GM12865 (cell line): ENCODE data around the gene GRIN2D.
A peak's percentile ranks its signal among the peaks of the same experiment; 100 is the strongest.

Source experiments
- DNase-seq: peaks from one replicate; pipeline ENCODE4 v3.0.0; 2010; ENCODE audit warnings: low read depth
- H3K4me3 ChIP-seq: 2 replicates; pipeline ENCODE4 v1.5.1; 2011; ENCODE audit warnings: mild to moderate bottlenecking, low read depth, low read length, control low read depth
- TF ChIP-seq, protein P1 (sequence below): IDR thresholded peaks from 2 replicates; pipeline ENCODE4 v1.5.1; 2011; ENCODE audit warnings: low read length, control low read depth, low read depth, inconsistent platforms; ENCODE audit not compliant: insufficient read depth; ENCODE audit errors: missing control alignments

GRIN2D gene

DNA sequence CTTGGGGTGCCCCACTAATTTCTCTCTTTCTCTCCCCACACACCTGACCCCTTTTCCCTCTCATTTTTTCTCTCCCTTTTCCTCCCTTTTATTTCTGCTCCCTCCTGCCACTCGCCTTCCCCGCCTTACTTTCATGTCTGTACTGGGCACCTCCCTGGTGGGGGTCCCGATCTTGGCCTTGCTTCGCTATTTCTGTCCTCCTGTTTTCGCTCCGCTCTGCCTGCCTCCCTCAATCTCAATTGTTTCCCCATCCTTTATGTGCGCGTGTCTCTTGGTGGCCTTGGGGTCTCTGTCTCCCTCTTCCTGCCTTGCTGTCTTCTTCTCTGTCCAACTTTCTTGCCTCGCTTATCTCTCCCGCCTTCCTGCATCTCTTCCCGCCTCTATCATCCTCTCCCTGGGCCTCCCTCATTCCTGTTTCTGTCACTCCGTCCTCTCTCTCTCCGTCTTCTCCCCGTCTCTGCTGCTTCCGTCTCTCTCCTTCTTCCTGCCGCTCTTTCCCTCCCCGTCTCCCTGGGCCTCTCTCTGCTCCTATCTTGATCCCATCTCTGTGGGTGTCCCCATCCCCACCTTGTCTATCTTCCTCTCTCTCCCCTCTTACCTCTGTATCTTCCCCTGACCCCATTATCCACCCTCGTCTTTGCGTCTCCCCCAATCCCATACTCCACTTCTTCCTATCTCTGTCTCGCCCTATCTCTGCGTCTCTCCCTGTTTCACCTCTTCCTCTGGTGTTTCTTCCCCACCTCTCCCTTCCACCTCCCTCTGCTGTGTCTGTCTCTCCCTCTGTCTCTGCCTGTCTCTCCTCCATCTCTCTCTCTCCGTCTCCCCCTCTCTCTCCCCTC, 4.0 kb downstream of the GRIN2D start:
- no peak for DNase-seq
- TF ChIP-seq, protein P1, sequence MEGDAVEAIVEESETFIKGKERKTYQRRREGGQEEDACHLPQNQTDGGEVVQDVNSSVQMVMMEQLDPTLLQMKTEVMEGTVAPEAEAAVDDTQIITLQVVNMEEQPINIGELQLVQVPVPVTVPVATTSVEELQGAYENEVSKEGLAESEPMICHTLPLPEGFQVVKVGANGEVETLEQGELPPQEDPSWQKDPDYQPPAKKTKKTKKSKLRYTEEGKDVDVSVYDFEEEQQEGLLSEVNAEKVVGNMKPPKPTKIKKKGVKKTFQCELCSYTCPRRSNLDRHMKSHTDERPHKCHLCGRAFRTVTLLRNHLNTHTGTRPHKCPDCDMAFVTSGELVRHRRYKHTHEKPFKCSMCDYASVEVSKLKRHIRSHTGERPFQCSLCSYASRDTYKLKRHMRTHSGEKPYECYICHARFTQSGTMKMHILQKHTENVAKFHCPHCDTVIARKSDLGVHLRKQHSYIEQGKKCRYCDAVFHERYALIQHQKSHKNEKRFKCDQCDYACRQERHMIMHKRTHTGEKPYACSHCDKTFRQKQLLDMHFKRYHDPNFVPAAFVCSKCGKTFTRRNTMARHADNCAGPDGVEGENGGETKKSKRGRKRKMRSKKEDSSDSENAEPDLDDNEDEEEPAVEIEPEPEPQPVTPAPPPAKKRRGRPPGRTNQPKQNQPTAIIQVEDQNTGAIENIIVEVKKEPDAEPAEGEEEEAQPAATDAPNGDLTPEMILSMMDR = no peak
- H3K4me3 ChIP-seq = peak overlapping the region; percentile 63

DNA sequence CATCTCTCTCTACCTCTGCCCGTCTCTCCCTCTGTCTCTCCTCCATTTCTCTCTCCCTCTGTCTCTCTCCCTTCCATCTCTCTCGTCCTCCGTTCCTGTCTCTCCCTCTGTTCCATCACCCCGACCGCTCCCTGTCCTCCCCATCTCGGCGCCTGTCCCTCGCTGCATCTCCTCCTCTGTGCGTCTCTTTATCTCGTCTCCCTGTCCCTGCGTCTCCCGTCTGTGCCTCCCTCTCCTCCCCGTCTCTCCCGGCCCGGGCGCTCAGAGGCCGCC, 4.6 kb downstream of the GRIN2D start:
- peak overlapping the region; percentile 63 for H3K4me3 ChIP-seq
- DNase-seq = no peak
- TF ChIP-seq, protein P1 = no peak

DNA sequence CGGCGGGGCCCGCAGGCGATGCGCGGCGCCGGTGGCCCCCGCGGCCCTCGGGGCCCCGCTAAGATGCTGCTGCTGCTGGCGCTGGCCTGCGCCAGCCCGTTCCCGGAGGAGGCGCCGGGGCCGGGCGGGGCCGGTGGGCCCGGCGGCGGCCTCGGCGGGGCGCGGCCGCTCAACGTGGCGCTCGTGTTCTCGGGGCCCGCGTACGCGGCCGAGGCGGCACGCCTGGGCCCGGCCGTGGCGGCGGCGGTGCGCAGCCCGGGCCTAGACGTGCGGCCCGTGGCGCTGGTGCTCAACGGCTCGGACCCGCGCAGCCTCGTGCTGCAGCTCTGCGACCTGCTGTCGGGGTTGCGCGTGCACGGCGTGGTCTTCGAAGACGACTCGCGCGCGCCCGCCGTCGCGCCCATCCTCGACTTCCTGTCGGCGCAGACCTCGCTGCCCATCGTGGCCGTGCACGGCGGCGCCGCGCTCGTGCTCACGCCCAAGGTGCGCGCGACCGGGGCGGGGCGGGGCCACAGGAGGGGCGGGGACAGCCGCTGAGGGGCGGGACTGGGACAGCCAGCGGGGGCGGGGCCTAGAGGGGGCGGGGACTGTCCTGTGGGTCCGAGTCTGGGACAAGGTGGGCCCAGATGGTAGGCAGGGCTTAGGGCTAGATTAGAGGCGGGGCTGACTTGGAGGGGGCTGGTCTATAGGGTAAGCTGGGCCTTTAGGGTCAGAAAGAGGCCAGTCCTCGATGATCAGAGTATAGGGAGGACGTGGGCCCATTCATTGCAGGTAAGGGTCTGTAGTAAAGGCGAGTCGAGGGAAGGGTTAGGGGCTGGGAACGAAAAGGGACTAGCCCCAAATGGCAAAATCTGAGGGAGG, 5.1 kb downstream of the GRIN2D start:
- H3K4me3 ChIP-seq = peak overlapping the region; percentile 63
- TF ChIP-seq, protein P1 = no peak
- peak; percentile 98 for DNase-seq

DNA sequence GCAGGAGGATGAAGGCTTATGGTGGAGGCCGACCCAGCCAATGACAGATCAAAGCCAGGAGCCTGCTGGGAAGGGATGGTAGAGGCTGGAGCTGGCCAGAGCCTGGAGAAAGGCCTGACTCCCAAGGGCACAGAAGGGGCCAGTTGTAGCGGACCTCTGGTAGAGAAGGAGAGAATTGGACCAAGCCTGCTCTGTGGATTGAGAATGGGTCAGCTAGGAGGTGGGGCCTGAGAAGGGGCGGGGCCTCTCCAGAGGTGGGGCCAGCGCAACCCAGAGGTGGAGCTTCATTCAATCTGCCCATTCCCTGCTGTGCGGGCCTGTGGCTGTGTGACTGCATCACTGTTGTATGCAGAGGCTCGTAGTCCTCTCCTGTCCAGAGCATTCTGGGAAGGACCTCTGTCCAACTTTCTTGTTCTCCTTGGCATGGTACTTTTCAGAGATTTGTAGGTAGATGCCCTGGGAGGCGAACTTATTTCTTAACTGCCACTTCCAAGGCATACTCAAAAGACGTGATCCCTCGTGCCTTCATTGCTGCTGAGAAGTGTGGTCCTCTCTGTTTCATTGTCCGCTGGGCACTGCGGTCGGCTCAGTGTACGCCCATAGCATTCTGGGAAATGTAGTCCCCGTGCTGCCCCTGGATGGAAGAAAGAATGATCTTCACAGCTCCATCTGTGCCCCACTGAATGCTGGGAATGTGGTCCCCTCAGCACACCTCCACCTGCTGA, 6.7 kb downstream of the GRIN2D start:
- no peak for DNase-seq
- TF ChIP-seq, protein P1 = no peak
- H3K4me3 ChIP-seq = no peak overlapping the region

DNA sequence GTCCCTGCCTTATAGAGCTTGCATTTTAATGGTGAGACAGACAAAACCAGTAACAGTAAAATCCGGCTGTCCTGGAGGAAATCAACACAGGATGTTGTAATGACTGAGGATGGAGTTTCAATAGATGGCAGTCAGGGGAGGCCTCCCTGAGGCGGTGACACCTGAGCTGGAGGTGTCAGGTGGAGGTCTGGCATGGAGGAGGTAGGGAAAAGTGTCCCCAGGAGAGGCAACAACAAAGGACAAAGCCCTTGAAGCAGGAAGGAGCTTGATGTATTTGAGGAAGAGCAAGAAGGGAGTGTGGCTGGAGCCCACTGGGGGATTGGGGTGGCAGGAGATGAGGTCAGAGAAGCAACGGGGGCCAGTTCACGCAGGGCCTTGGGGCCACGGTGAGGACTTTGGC, 7.8 kb downstream of the GRIN2D start:
- DNase-seq = no peak
- TF ChIP-seq, protein P1 = no peak
- no peak overlapping the region for H3K4me3 ChIP-seq

DNA sequence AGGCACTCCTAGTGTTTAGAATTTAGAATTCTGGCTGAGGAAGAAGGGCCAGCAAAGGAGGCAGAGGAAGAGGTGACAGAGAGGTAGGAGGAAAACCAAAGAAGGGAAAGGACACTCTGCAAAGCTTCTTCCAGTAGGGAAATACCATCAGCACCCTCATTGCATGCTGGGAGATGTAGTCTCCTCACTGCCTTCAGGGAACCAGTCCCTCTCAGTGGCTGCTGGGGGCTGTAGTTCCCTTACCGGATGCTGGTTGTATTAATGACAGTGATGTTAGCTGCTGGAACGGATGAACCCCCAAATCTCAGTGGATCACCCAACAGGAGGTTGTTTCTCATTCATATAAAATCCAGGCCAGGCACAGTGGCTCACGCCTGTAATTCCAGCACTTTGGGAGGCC, 10.1 kb downstream of the GRIN2D start:
- peak; percentile 84 for DNase-seq
- no peak overlapping the region for H3K4me3 ChIP-seq
- TF ChIP-seq, protein P1 = no peak
